Erythroblast (primary cell): Measurements from ENCODE around the gene LAMC2.

Experiments used
- GATA1 ChIP-seq: IDR thresholded peaks from 2 replicates; pipeline ENCODE4 v1.6.1; 2011; ENCODE audit warnings: low read depth, mild to moderate bottlenecking, control low read depth, low read length, moderate library complexity
- POLR2A ChIP-seq: IDR thresholded peaks from 2 replicates; pipeline ENCODE4 v1.6.1; 2011; ENCODE audit warnings: mild to moderate bottlenecking, low read length

DNA sequence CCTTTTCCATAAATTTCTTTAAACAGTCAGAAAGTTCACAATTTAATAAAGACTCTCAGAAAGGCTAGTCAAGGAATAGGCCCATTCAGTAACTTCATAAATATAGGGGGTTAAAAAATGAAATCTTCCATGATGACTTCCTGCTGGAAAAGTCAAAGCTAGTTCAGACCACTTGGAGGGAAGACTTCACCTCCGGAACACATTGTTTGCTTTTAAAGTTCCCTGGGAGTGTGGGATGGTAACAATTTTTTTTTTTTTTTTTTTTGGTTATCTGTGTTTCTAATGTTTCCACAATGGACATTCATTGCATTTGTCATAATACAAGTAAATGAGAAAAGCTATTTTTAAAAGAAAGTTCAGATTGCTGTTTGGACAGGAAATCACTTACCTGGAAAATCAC lies 18.4 kb upstream of the LAMC2 start:
- TF ChIP-seq POLR2A (no peak), GATA1 (no peak)
